Ovary (tissue), 9 donors: Measurements from ENCODE around the gene CCDC152. TPM values are rescaled to one million over a fixed set of nuclear protein-coding genes. Genes with fewer than 3 reads are reported as not detected.

Experiments used
- DNase-seq, 5 donors: peaks; one replicate each; pipeline ENCODE4 v3.0.0-alpha.2; 2019 to 2020
- H3K27ac ChIP-seq, 2 donors: fragments of 200-600 bp; one replicate each; pipeline versions ENCODE4 v1.5.1 to v1.8.0; 2019 to 2022
- H3K27me3 ChIP-seq: fragments of 200-600 bp; one replicate; pipeline ENCODE4 v1.8.0; 2022
- H3K36me3 ChIP-seq: fragments of 200-600 bp; sonication (generic); one replicate; pipeline ENCODE4 v1.5.1; 2019
- H3K4me1 ChIP-seq: one replicate; pipeline ENCODE4 v1.8.1; 2013; ENCODE audit warnings: mild to moderate bottlenecking, moderate library complexity; ENCODE audit not compliant: insufficient read depth
- H3K4me3 ChIP-seq: fragments of 200-600 bp; sonication (generic); one replicate; pipeline ENCODE4 v1.5.1; 2017
- H3K9me3 ChIP-seq, 2 donors: fragments of 200-600 bp in 1 of 2; sonication (generic) in 1 of 2; one replicate each; pipeline versions ENCODE4 v1.5.1 to v1.8.1; 2013 to 2019; ENCODE audit warnings: mild to moderate bottlenecking in 1 of 2, moderate library complexity in 1 of 2
- EP300 ChIP-seq: sonication (generic); formaldehyde crosslinking; IDR thresholded peaks from one replicate; pipeline ENCODE4 v1.6.1; 2017; ENCODE audit warnings: antibody characterized with exemption
- POLR2A ChIP-seq: fragments of 450-650 bp; IDR thresholded peaks from one replicate; pipeline ENCODE4 v1.6.1; 2017; ENCODE audit warnings: antibody characterized with exemption, mild to moderate bottlenecking, moderate library complexity
- WGBS, 3 donors: extraction: QIAGEN DNeasy Blood & Tissue Kit in 1 of 3; methylation state at CpG; one replicate each; pipeline versions ENCODE4 v1.1.5 to v1.1.7; 2013 to 2017; 5-methylcytosine and 5-hydroxymethylcytosine counted together
- intact Hi-C, 4 donors: fragments of 100-400 bp; cut with DNase I; formaldehyde crosslinking; loops; one replicate each; pipeline versions ENCODE4 v1.11.0 to v1.15.1; 2022 to 2023
- polyA plus RNA-seq, 2 donors: library from polyadenylated mRNA; stranded (reverse); fragments of 200-250 nt in 1 of 2; fragments of 350-450 nt in 1 of 2; fragmentation: Illumina TruSeq in 1 of 2; extraction: RNeasy Lipid Tissue Mini Kit (QIAGEN cat#74804) in 1 of 2; gene quantifications; one replicate each; pipeline ENCODE4 v1.2.3, GENCODE V29; 2013 to 2014
- total RNA-seq, 7 donors: library from RNA; depleted of rRNA in 2 of 7; stranded (reverse); fragments of >200 nt in 2 of 7; fragmentation: NEBNext Ultra II Directional in 3 of 7; extraction: Animal tissue kit (Norgen Biotek cat#: 25700) in 3 of 7; gene quantifications; one replicate each; pipeline versions ENCODE4 v1.1.0 to v1.2.4, GENCODE V29; 2016 to 2023
- TF ChIP-seq, protein P1 (sequence below), 3 donors: fragments of 450-650 bp in 2 of 3; fragments of 200-600 bp in 1 of 3; IDR thresholded peaks; one replicate each; pipeline versions ENCODE4 v1.5.1 to v1.8.0; 2016 to 2022; ENCODE audit warnings: antibody characterized with exemption in 3 of 3, mild to moderate bottlenecking in 1 of 3
- donor health status: DM: no; HTN: no; CAD: no; lungs with moderate emphysema.
- donor health status: DM: no; HTN: no; CAD: no.
- donor health status: Bipolar disorder and iron deficiency.
- donor health status: DM: yes; HTN: yes; CAD: no.
- donor health status: DM: no; HTN: no; CAD: no.
- donor health status: DM: yes; HTN: yes; CAD: no.

The CCDC152 gene
- total and polyA plus RNA-seq, 9 donors = 1.7 to 5.5 (median 3.7) TPM

DNA sequence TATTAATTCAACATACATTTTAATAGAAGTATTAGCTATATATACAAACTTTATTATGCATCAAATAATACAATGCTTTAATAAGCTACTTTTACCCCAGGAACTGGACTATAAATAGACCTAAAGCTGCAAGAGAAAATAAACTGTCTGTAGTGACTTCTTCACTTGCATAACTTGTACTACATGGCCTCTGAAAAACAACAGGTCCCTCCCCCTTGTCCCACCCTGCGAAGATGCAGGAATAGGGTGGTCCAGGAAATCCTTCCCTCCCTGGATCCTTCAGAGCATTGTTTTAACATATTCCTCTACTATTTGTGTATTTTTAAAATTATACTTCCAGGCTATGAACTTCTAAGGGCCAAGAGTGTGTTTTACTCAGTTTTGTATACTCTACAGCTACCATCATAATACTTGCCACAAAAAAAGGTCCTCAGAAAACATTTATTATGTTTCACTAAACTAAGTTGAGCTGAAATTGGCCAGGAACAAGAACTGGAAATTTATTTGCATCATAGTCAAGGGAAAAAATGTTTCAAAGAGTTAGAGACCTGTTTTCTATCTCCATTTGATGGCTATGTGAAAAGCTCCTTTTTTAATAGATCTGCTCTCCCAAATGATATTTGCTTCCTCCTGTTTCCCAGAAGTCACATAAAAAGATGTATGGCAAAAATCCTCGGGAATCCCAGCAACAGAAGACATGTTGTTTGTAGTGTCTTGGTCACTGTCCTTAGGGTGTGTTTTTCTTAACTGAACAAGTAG lies 70.3 kb downstream of the CCDC152 start:
- no peak for DNase-seq
- Histone ChIP-seq H3K4me1 (no peaks in the 10 kb centered on the region), H3K9me3 (no peaks in the 10 kb centered on the region), H3K27me3 (no peaks in the 10 kb centered on the region), H3K4me3 (no peak overlapping the region), H3K36me3 (no peaks in the 10 kb centered on the region), H3K27ac (no peak overlapping the region)
- TF ChIP-seq EP300 (no peak), POLR2A (no peak)
- TF ChIP-seq, protein P1, sequence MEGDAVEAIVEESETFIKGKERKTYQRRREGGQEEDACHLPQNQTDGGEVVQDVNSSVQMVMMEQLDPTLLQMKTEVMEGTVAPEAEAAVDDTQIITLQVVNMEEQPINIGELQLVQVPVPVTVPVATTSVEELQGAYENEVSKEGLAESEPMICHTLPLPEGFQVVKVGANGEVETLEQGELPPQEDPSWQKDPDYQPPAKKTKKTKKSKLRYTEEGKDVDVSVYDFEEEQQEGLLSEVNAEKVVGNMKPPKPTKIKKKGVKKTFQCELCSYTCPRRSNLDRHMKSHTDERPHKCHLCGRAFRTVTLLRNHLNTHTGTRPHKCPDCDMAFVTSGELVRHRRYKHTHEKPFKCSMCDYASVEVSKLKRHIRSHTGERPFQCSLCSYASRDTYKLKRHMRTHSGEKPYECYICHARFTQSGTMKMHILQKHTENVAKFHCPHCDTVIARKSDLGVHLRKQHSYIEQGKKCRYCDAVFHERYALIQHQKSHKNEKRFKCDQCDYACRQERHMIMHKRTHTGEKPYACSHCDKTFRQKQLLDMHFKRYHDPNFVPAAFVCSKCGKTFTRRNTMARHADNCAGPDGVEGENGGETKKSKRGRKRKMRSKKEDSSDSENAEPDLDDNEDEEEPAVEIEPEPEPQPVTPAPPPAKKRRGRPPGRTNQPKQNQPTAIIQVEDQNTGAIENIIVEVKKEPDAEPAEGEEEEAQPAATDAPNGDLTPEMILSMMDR (IDR thresholded peaks at IDR 0.05) = no peak
- intact Hi-C loops = no loop called here
- 41 to 49% (median 48%) methylated on average over 2 of the region's 2 CpGs for WGBS, 3 donors

- no peaks in the 10 kb centered on the region for H3K36me3 ChIP-seq
- H3K4me3 ChIP-seq = no peak overlapping the region
- no peaks in the 10 kb centered on the region for H3K9me3 ChIP-seq
- H3K27me3 ChIP-seq = no peaks in the 10 kb centered on the region
- H3K27ac ChIP-seq = no peak overlapping the region
- H3K4me1 ChIP-seq = no peaks in the 10 kb centered on the region
- TF ChIP-seq POLR2A (no peak), EP300 (no peak)
- TF ChIP-seq, protein P1 (IDR thresholded peaks at IDR 0.05) = no peak
- intact Hi-C loops = no loop called here
- no peak for DNase-seq
- WGBS, 3 donors = 39 to 49% (median 39%) methylated on average over 2 of the region's 2 CpGs
These were observed 72.1 kb downstream of the CCDC152 start for GRCh38 chr5:42828671-42829070.

DNA sequence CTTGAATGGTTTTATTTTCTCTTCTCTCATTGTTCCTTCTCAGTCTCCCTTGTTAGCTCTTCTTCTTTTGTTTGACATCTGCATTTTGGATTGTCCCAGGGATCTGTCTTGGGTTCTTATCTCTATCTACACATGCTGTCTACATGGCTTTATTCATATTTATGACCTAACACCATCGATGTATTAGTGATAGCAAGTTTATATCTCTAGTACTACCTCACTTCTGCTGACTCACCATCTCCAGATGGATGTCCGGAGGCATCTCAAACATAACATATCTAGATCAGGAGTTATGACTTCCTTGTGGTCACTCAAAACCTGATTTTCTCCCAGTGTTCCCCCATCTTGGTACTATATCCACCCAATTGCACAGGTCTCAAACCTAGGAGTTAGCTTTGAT lies 74.3 kb downstream of the CCDC152 start:
- no peaks in the 10 kb centered on the region for H3K27me3 ChIP-seq
- intact Hi-C loops = no loop called here
- H3K36me3 ChIP-seq = no peaks in the 10 kb centered on the region
- TF ChIP-seq EP300 (no peak), POLR2A (no peak)
- TF ChIP-seq, protein P1 (IDR thresholded peaks at IDR 0.05) = no peak
- 80 to 90% (median 86%) methylated on average over 2 of the region's 2 CpGs for WGBS, 3 donors
- no peak overlapping the region for H3K4me3 ChIP-seq
- H3K27ac ChIP-seq = no peak overlapping the region
- no peaks in the 10 kb centered on the region for H3K9me3 ChIP-seq
- no peaks in the 10 kb centered on the region for H3K4me1 ChIP-seq
- no peak for DNase-seq

DNA sequence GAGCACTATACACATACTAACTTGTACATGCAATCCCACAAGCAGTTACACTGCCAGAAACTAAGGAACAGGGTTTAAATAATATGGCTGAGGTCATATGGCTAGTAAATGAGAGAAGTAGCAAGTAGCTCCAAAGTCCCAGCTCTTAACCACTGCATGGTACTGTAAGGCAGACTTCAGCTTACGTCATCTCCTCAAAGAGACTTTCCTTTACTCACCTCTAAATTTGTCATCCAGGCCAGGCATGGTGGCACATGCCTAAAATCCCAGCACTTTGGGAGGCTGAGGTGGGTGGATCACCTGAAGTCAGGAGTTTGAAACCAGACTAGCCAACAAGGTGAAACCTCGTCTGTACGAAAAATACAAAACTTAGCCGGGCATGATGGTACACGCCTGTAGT lies 75.4 kb downstream of the CCDC152 start:
- DNase-seq = no peak

More for the DNA sequence above, 75.4 kb downstream of the CCDC152 start:
- no peak for TF ChIP-seq EP300
- TF ChIP-seq, protein P1 (IDR thresholded peaks at IDR 0.05) = no peak
- TF ChIP-seq POLR2A = no peak
- H3K4me3 ChIP-seq = no peak overlapping the region
- intact Hi-C loops = no loop called here
- H3K27me3 ChIP-seq = no peaks in the 10 kb centered on the region
- H3K9me3 ChIP-seq = no peaks in the 10 kb centered on the region
- no peaks in the 10 kb centered on the region for H3K4me1 ChIP-seq
- H3K27ac ChIP-seq = no peak overlapping the region
- no peaks in the 10 kb centered on the region for H3K36me3 ChIP-seq
- WGBS, 3 donors = 94 to 97% (median 96%) methylated on average over 5 of the region's 5 CpGs
